AG04449 (cell line): Measurements from ENCODE around the gene NRL.
"Not testable (repeated sequence)": the region's sequence is repeated elsewhere in the genome, so short reads cannot be mapped to it uniquely, and the experiment has no call there.

Source experiments
- CTCF ChIA-PET: fragments of 350-600 bp; formaldehyde crosslinking; extraction: SDS; loops from one replicate; lab custom pipeline; 2021; ENCODE audit warnings: antibody characterized with exemption; lab: Yijun Ruan, JAX
- POLR2A ChIA-PET: fragments of 400-600, 350-600 bp; formaldehyde crosslinking; extraction: SDS; loops from one replicate; lab custom pipeline; 2020; ENCODE audit warnings: antibody characterized with exemption, inconsistent platforms; lab: Yijun Ruan, JAX
- DNase-seq: peaks from one replicate; pipeline ENCODE4 v3.0.0-alpha.2; 2010; ENCODE audit warnings: low read depth, low spot score
- H3K4me3 ChIP-seq: 2 replicates; pipeline ENCODE4 v1.5.1; 2011; ENCODE audit warnings: low read depth, mild to moderate bottlenecking, control low read depth, low read length
- CTCF ChIP-seq: IDR thresholded peaks from one replicate; pipeline ENCODE4 v1.5.1; 2011; ENCODE audit warnings: mild to moderate bottlenecking, moderate library complexity, low read length, control low read depth, inconsistent platforms; ENCODE audit not compliant: insufficient read depth; ENCODE audit errors: missing control alignments

The NRL gene

GRCh38 chr14:24052656-24053547 is 61.8 kb downstream of the NRL start:
- no peak overlapping the region; the same call in 1 of the 2 replicates for H3K4me3 ChIP-seq
- POLR2A ChIA-PET: interaction anchor here (1.0 to 2.2 kb wide), 2 partner anchors 41 kb away, joined by 3 to 7 read pairs; partner anchors contain the start of gene PCK2
- TF ChIP-seq CTCF: no peak
- no peak for DNase-seq
- CTCF ChIA-PET: interaction anchor here (0.8 to 14.5 kb wide), 11 partner anchors 8 to 244 kb away, joined by 3 to 536 read pairs (median 5); partner anchors contain the start of gene PCK2

- ChIA-PET CTCF (interaction anchor here (0.8 to 3.6 kb wide), 12 partner anchors 8 to 245 kb away, joined by 3 to 43 read pairs (median 4); partner anchors contain the start of genes DCAF11, NRL and PCK2), POLR2A (interaction anchor here (0.7 to 2.2 kb wide), 2 partner anchors 42 to 380 kb away, joined by 3 to 7 read pairs; partner anchors contain the start of gene PCK2)
- no peak for DNase-seq
These were observed 62.7 kb downstream of the NRL start, which contains the start of gene CARMIL3 for GRCh38 chr14:24051789-24052655. Gene CARMIL3 (plus strand): TSS chr14:24052009. CDS start chr14:24052154, 145 bp downstream.

GRCh38 chr14:24051176-24051788 is 63.5 kb downstream of the NRL start:
- peak overlapping the region; percentile 58 for H3K4me3 ChIP-seq
- DNase-seq: no peak
- ChIA-PET CTCF (interaction anchor here (0.8 to 3.6 kb wide), 9 partner anchors 9 to 245 kb away, joined by 3 to 43 read pairs (median 5); partner anchors contain the start of genes DCAF11, NRL and PCK2), POLR2A (interaction anchor here (0.7 to 2.2 kb wide), 2 partner anchors 42 to 380 kb away, joined by 3 to 7 read pairs; partner anchors contain the start of gene PCK2)
- TF ChIP-seq CTCF: no peak

More at GRCh38 chr14:24051789-24052655, 62.7 kb downstream of the NRL start, which contains the start of gene CARMIL3:
- H3K4me3 ChIP-seq: peak within 1 kb of the TSS; percentile 58
- no peak for TF ChIP-seq CTCF

- POLR2A ChIA-PET: interaction anchor here (2.2 kb wide), 1 partner anchor 43 kb away, joined by 7 read pairs; the partner anchor contains the start of gene PCK2
These were observed 64.0 kb downstream of the NRL start for GRCh38 chr14:24050753-24051152.

GRCh38 chr14:24049002-24049401 is 65.7 kb downstream of the NRL start:
- POLR2A ChIA-PET, DNase-seq, H3K4me3 ChIP-seq: not testable (repeated sequence)
- CTCF ChIA-PET: interaction anchor here (0.9 kb wide), 1 partner anchor 11 kb away, joined by 3 read pairs; no protein-coding TSS in a partner anchor

More at GRCh38 chr14:24050753-24051152, 64.0 kb downstream of the NRL start:
- not testable (repeated sequence) for DNase-seq, H3K4me3 ChIP-seq
- CTCF ChIA-PET: interaction anchor here (1.0 to 3.6 kb wide), 6 partner anchors 8 to 40 kb away, joined by 3 to 43 read pairs (median 5); no protein-coding TSS in a partner anchor

- no peak for DNase-seq
- CTCF ChIA-PET: interaction anchor here (0.9 to 1.6 kb wide), 4 partner anchors 9 to 18 kb away, joined by 5 to 6 read pairs (median 5); partner anchors contain the start of gene CARMIL3
These were observed 72.0 kb downstream of the NRL start for GRCh38 chr14:24042746-24043145.

More at GRCh38 chr14:24042746-24043145, 72.0 kb downstream of the NRL start:
- H3K4me3 ChIP-seq: no peak overlapping the region
- POLR2A ChIA-PET: no interaction called here
- TF ChIP-seq CTCF: no peak
